ENCODE results near the gene NT5C2.
"Not testable (repeated sequence)": the region's sequence is repeated elsewhere in the genome, so short reads cannot be mapped to it uniquely, and the experiment has no call there.

Gene NT5C2

GRCh38 chr10:103198648-103199047 lies 5.6 kb upstream of the NT5C2 start:
- DNase-seq: no peak

GRCh38 chr10:103197903-103198302 lies 4.8 kb upstream of the NT5C2 start:
- no peak for DNase-seq

GRCh38 chr10:103197174-103197573 lies 4.1 kb upstream of the NT5C2 start:
- no peak for DNase-seq

- DNase-seq: no peak
Observed at GRCh38 chr10:103196516-103196915, 3.4 kb upstream of the NT5C2 start.

- DNase-seq: no peak
Observed at GRCh38 chr10:103193820-103194529, 903 bp upstream of the NT5C2 start.

GRCh38 chr10:103192451-103193106 lies 493 bp downstream of the NT5C2 start:
- DNase-seq: peak; percentile 74

- peak; percentile 40 for DNase-seq
Observed at GRCh38 chr10:103192089-103192450, 1.0 kb downstream of the NT5C2 start.

- DNase-seq: not testable (repeated sequence)
Observed at GRCh38 chr10:103191198-103191597, 1.9 kb downstream of the NT5C2 start.

GRCh38 chr10:103188853-103189252 lies 4.2 kb downstream of the NT5C2 start:
- peak; percentile 19 for DNase-seq

- DNase-seq: no peak
Observed at GRCh38 chr10:103186128-103186527, 6.9 kb downstream of the NT5C2 start.

- no peak for DNase-seq
Observed at GRCh38 chr10:103184615-103185014, 8.5 kb downstream of the NT5C2 start.

GRCh38 chr10:103183991-103184451 lies 9.1 kb downstream of the NT5C2 start:
- not testable (repeated sequence) for DNase-seq

GRCh38 chr10:103181244-103181643 lies 11.8 kb downstream of the NT5C2 start:
- DNase-seq: no peak

GRCh38 chr10:103180491-103180890 lies 12.6 kb downstream of the NT5C2 start:
- DNase-seq: no peak

GRCh38 chr10:103177123-103177522 lies 15.9 kb downstream of the NT5C2 start:
- no peak for DNase-seq

- DNase-seq: no peak
Observed at GRCh38 chr10:103175580-103176285, 17.3 kb downstream of the NT5C2 start.

GRCh38 chr10:103174324-103174723 lies 18.7 kb downstream of the NT5C2 start:
- DNase-seq: not testable (repeated sequence)

GRCh38 chr10:103171278-103171677 lies 21.8 kb downstream of the NT5C2 start:
- DNase-seq: no peak

- DNase-seq: no peak
Observed at GRCh38 chr10:103168438-103168837, 24.6 kb downstream of the NT5C2 start.

- DNase-seq: not testable (repeated sequence)
Observed at GRCh38 chr10:103167554-103167953, 25.5 kb downstream of the NT5C2 start.

- DNase-seq: no peak
Observed at GRCh38 chr10:103166523-103166922, 26.5 kb downstream of the NT5C2 start.

- DNase-seq: not testable (repeated sequence)
Observed at GRCh38 chr10:103163766-103164403, 29.2 kb downstream of the NT5C2 start.

GRCh38 chr10:103157246-103157645 lies 35.8 kb downstream of the NT5C2 start:
- DNase-seq: no peak
